GM12878 (cell line): ENCODE data around the gene CNTN4. TPM values are rescaled to one million over a fixed set of nuclear protein-coding genes. Genes with fewer than 3 reads are reported as not detected.

Source experiments
- ATAC-seq: fragments of 200-7000 bp; cut with Tn5 transposase; 3 replicates; pipeline ENCODE4 v1.9.1; 2020; ENCODE audit warnings: mild to moderate bottlenecking, moderate library complexity
- BruUV-seq: library from RNA; stranded (reverse); fragments of 400-500 nt; replicated peaks from 2 replicates; lab custom pipeline; 2021; lab: Mats Ljungman, UMichigan
- CTCF ChIA-PET: fragments of 300-600 bp; sonication (Branson Sonifier 250); formaldehyde crosslinking; extraction: SDS; loops from one replicate; lab custom pipeline; 2021; ENCODE audit warnings: inconsistent platforms; lab: Yijun Ruan, JAX
- POLR2A ChIA-PET: fragments of 350-600 bp; formaldehyde crosslinking; extraction: SDS; loops from one replicate; lab custom pipeline; 2021; ENCODE audit warnings: inconsistent platforms; lab: Charles Lee
- RAD21 ChIA-PET: fragments of 300-600 bp; sonication (Branson Sonifier 250); formaldehyde crosslinking; loops from one replicate; lab custom pipeline; 2023; ENCODE audit warnings: antibody characterized with exemption; ENCODE audit not compliant: unreplicated experiment; lab: Charles Lee
- SMC1A ChIA-PET: fragments of 300-600 bp; sonication (Branson Sonifier 250); formaldehyde crosslinking; loops from one replicate; lab custom pipeline; 2023; ENCODE audit not compliant: unreplicated experiment, uncharacterized antibody; lab: Charles Lee
- DNase-seq: peaks from one replicate; pipeline ENCODE4 v3.0.0-alpha.2; 2011; ENCODE audit warnings: low read depth, low spot score
- FAIRE-seq: peaks from 3 replicates; lab custom pipeline; 2011; peaks lifted over from hg19 to GRCh38; lab: Jason Lieb, UNC
- H2AFZ ChIP-seq: 2 replicates; pipeline ENCODE4 v1.6.0; 2011; ENCODE audit warnings: low read depth, low read length, control low read depth; ENCODE audit not compliant: control insufficient read depth
- H3K27ac ChIP-seq: 2 replicates; pipeline ENCODE4 v1.5.1; 2011; ENCODE audit warnings: control low read depth; ENCODE audit not compliant: control insufficient read depth, insufficient read depth
- H3K27me3 ChIP-seq, 2 experiments: replicated peaks in 1 of 2; 2 replicates each; pipeline versions ENCODE4 v1.6.0 to v1.6.1; 2011; ENCODE audit warnings: low read length in 1 of 2; ENCODE audit not compliant: control insufficient read depth in 2 of 2, insufficient read depth in 2 of 2
- H3K36me3 ChIP-seq, 2 experiments: 2 replicates each; pipeline ENCODE4 v1.5.1; 2011; ENCODE audit warnings: low read length in 1 of 2; ENCODE audit not compliant: control insufficient read depth in 2 of 2, insufficient read depth in 2 of 2
- H3K4me1 ChIP-seq: 2 replicates; pipeline ENCODE4 v1.6.1; 2011; ENCODE audit warnings: mild to moderate bottlenecking, low read length, moderate library complexity, mixed read lengths; ENCODE audit not compliant: control insufficient read depth, insufficient read depth
- H3K4me2 ChIP-seq: 2 replicates; pipeline ENCODE4 v1.6.0; 2011; ENCODE audit warnings: control low read depth; ENCODE audit not compliant: control insufficient read depth, insufficient read depth
- H3K4me3 ChIP-seq: fragments of 200-600 bp; sonication (generic); 2 replicates; pipeline ENCODE4 v1.5.1; 2016
- H3K79me2 ChIP-seq: 2 replicates; pipeline ENCODE4 v1.6.0; 2011; ENCODE audit warnings: low read length; ENCODE audit not compliant: control insufficient read depth, insufficient read depth
- H3K9ac ChIP-seq: 2 replicates; pipeline ENCODE4 v1.8.0; 2011; ENCODE audit warnings: low read length, control low read depth, mixed read lengths; ENCODE audit not compliant: control insufficient read depth, insufficient read depth
- H3K9me3 ChIP-seq: replicated peaks from 3 replicates; pipeline ENCODE4 v1.5.1; 2011; ENCODE audit warnings: mild to moderate bottlenecking, low read length; ENCODE audit not compliant: control insufficient read depth, insufficient read depth
- H4K20me1 ChIP-seq: 2 replicates; pipeline ENCODE4 v1.6.0; 2011; ENCODE audit not compliant: control insufficient read depth, insufficient read depth
- EED ChIP-seq: sonication (generic); IDR thresholded peaks from 2 replicates; pipeline ENCODE4 v1.6.1; 2016; ENCODE audit warnings: antibody characterized with exemption, low read depth
- FOS ChIP-seq: IDR thresholded peaks from 3 replicates; pipeline ENCODE4 v1.6.1; 2011; ENCODE audit warnings: borderline replicate concordance; ENCODE audit not compliant: insufficient read length; ENCODE audit errors: extremely low read depth
- FOXM1 ChIP-seq: IDR thresholded peaks from 2 replicates; pipeline ENCODE4 v1.6.1; 2012; ENCODE audit warnings: low read depth, mild to moderate bottlenecking, inconsistent platforms, low read length, moderate library complexity
- HDAC2 ChIP-seq: fragments of 200-600 bp; sonication (generic); IDR thresholded peaks from 2 replicates; pipeline ENCODE4 v1.6.1; 2017
- HDGF ChIP-seq: fragments of 450-650 bp; IDR thresholded peaks from 2 replicates; pipeline ENCODE4 v1.6.1; 2016; ENCODE audit warnings: antibody characterized with exemption
- KAT2A ChIP-seq: conservative IDR thresholded peaks from 2 replicates; pipeline ENCODE4 v1.6.1; 2011; ENCODE audit warnings: low read depth, low read length; ENCODE audit not compliant: control insufficient read depth
- KLF5 ChIP-seq: fragments of 450-650 bp; IDR thresholded peaks from 2 replicates; pipeline ENCODE4 v1.6.1; 2014; ENCODE audit warnings: mild to moderate bottlenecking; ENCODE audit not compliant: partially characterized antibody
- MEF2A ChIP-seq: IDR thresholded peaks from 2 replicates; pipeline ENCODE4 v1.6.1; 2011; ENCODE audit warnings: low read depth, mild to moderate bottlenecking, low read length, moderate library complexity; ENCODE audit not compliant: insufficient read depth
- PRDM15 ChIP-seq: fragments of 450-650 bp; formaldehyde crosslinking; IDR thresholded peaks from 2 replicates; pipeline ENCODE4 v1.4.0; 2020; ENCODE audit warnings: mild to moderate bottlenecking, moderate library complexity
- RUNX3 ChIP-seq: IDR thresholded peaks from 2 replicates; pipeline ENCODE4 v1.6.1; 2012; ENCODE audit warnings: low read length, inconsistent platforms
- TBL1XR1 ChIP-seq: IDR thresholded peaks from 2 replicates; pipeline ENCODE4 v1.6.1; 2012; ENCODE audit warnings: low read depth, low read length, improper control_type of control experiment
- ZBTB11 ChIP-seq: fragments of 450-650 bp; formaldehyde crosslinking; IDR thresholded peaks from 2 replicates; pipeline ENCODE4 v1.5.0; 2022; ENCODE audit warnings: mild to moderate bottlenecking, missing genetic modification characterization
- whole genome bisulfite sequencing: methylation state at CpG from one replicate; pipeline ENCODE4 v1.1.6; 2016; ENCODE audit warnings: low lambda C conversion rate; ENCODE audit not compliant: insufficient replicate concordance, insufficient coverage; ENCODE audit errors: missing lambda C conversion rate; 5-methylcytosine and 5-hydroxymethylcytosine counted together
- in situ Hi-C: fragments of 300-500 bp; cut with MboI; formaldehyde crosslinking; loops from 9 replicates; pipeline ENCODE4 v1.14.3; 2018; ENCODE audit warnings: mixed read lengths
- intact Hi-C: fragments of 100-400 bp; cut with micrococcal nuclease; formaldehyde crosslinking; loops from one replicate; pipeline ENCODE4 v1.14.2; 2022; ENCODE audit not compliant: unreplicated experiment
- polyA plus RNA-seq, 11 experiments: library from polyadenylated mRNA; depleted of rRNA in 4 of 11; unstranded in 6 of 11; stranded (reverse) in 5 of 11; fragments of >200 nt; fragmentation: Nextera tagmentation in 4 of 11; fragmentation: Illumina TruSeq in 1 of 11; extraction: Ambion mirVana in 4 of 11; extraction: Trizol in 1 of 11; gene quantifications; 1 replicate in 1 of 11; 2 replicates in 10 of 11; pipeline versions ENCODE4 v1.2.1 to v1.2.3, GENCODE V29; 2011 to 2016; ENCODE audit warnings: inconsistent platforms in 2 of 11, missing spikeins in 2 of 11, low read depth in 1 of 11
- total RNA-seq, 4 experiments: library from RNA; depleted of rRNA in 3 of 4; stranded (reverse); fragments of >200 nt in 3 of 4; fragmentation: Illumina TruSeq in 1 of 4; extraction: Trizol in 1 of 4; gene quantifications; 2 replicates each; pipeline versions ENCODE4 v1.2.1 to v1.2.3, GENCODE V29; 2013 to 2021
- TF ChIP-seq, protein P1 (sequence below): IDR thresholded peaks from 2 replicates; pipeline ENCODE4 v1.6.1; 2012; ENCODE audit warnings: low read depth, low read length, improper control_type of control experiment
- TF ChIP-seq, protein P2 (sequence below): fragments of 150-350 bp; IDR thresholded peaks from 2 replicates; pipeline ENCODE4 v1.6.1; 2014; ENCODE audit warnings: mild to moderate bottlenecking, low read depth, low read length
- TF ChIP-seq, protein P3 (sequence below): fragments of 450-650 bp; IDR thresholded peaks from 2 replicates; pipeline ENCODE4 v1.6.1; 2016; ENCODE audit warnings: mild to moderate bottlenecking

CNTN4 gene
- total and polyA plus RNA-seq, 10 of the 15 experiments (the other 5 are each of a cell fraction or from before 2014, with no cell fraction given) = 0.05 to 0.43 (median 0.15) TPM; not detected in 1

GRCh38 chr3:2061360-2061759 lies 37.3 kb upstream of the CNTN4 start:
- DNase-seq = no peak
- ChIA-PET CTCF (no interaction called here), RAD21 (no interaction called here), POLR2A (no interaction called here), SMC1A (no interaction called here)
- 69% methylated on average over 4 of the region's 4 CpGs for WGBS
- Histone ChIP-seq H3K27ac (no peak overlapping the region), H3K79me2 (no peaks in the 10 kb centered on the region), H3K4me2 (no peak overlapping the region), H3K9ac (no peak overlapping the region), H3K9me3 (no peaks in the 10 kb centered on the region), H3K27me3 (no peaks in the 10 kb centered on the region), H3K36me3 (no peaks in the 10 kb centered on the region), H4K20me1 (no peaks in the 10 kb centered on the region), H3K4me3 (no peak overlapping the region), H2AFZ (no peak overlapping the region), H3K4me1 (no peaks in the 10 kb centered on the region)
- BruUV-seq = no TSS peak
- ATAC-seq = no peak
- no peak for FAIRE-seq
- in situ Hi-C loops = no loop called here
- intact Hi-C loops = no loop called here
- TF ChIP-seq FOXM1 (no peak), HDGF (no peak), HDAC2 (no peak), KLF5 (no peak), EED (no peak), MEF2A (no peak), KAT2A (no peak), ZBTB11 (no peak), RUNX3 (no peak), PRDM15 (CRISPR knock-in tag) (no peak), TBL1XR1 (no peak), FOS (no peak)
- TF ChIP-seq, protein P1, sequence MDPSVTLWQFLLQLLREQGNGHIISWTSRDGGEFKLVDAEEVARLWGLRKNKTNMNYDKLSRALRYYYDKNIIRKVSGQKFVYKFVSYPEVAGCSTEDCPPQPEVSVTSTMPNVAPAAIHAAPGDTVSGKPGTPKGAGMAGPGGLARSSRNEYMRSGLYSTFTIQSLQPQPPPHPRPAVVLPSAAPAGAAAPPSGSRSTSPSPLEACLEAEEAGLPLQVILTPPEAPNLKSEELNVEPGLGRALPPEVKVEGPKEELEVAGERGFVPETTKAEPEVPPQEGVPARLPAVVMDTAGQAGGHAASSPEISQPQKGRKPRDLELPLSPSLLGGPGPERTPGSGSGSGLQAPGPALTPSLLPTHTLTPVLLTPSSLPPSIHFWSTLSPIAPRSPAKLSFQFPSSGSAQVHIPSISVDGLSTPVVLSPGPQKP = no peak
- TF ChIP-seq, protein P2, sequence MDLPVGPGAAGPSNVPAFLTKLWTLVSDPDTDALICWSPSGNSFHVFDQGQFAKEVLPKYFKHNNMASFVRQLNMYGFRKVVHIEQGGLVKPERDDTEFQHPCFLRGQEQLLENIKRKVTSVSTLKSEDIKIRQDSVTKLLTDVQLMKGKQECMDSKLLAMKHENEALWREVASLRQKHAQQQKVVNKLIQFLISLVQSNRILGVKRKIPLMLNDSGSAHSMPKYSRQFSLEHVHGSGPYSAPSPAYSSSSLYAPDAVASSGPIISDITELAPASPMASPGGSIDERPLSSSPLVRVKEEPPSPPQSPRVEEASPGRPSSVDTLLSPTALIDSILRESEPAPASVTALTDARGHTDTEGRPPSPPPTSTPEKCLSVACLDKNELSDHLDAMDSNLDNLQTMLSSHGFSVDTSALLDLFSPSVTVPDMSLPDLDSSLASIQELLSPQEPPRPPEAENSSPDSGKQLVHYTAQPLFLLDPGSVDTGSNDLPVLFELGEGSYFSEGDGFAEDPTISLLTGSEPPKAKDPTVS = no peak
- TF ChIP-seq, protein P3, sequence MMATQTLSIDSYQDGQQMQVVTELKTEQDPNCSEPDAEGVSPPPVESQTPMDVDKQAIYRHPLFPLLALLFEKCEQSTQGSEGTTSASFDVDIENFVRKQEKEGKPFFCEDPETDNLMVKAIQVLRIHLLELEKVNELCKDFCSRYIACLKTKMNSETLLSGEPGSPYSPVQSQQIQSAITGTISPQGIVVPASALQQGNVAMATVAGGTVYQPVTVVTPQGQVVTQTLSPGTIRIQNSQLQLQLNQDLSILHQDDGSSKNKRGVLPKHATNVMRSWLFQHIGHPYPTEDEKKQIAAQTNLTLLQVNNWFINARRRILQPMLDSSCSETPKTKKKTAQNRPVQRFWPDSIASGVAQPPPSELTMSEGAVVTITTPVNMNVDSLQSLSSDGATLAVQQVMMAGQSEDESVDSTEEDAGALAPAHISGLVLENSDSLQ = no peak
